HG03108 (cell line): ENCODE results near the gene RUBCNL.

Experiments used
- ATAC-seq: cut with Tn5 transposase; IDR thresholded peaks from one replicate; pipeline ENCODE4 v1.9.1; 2021; ENCODE audit warnings: moderate library complexity; ENCODE audit not compliant: unreplicated experiment

Gene RUBCNL

DNA sequence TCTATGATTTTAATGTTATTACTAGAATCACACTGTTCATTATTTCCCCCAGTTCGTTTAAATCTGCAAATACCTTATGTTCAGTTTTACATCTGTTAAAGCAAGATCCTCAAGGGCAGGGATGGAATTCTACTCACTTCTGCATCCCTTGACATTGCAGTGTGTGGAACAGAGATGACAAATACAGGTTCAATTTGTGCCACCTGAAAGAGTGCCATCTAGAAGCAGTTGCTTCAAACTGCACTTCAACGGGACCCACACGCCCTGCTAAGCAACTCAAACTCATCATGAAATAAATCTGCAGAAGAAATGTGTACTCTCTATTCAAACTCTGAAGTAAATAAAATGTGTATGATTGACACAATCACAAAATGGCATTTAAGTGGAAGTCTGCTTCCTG is 44.5 kb downstream of the RUBCNL start:
- ATAC-seq, result no peak

DNA sequence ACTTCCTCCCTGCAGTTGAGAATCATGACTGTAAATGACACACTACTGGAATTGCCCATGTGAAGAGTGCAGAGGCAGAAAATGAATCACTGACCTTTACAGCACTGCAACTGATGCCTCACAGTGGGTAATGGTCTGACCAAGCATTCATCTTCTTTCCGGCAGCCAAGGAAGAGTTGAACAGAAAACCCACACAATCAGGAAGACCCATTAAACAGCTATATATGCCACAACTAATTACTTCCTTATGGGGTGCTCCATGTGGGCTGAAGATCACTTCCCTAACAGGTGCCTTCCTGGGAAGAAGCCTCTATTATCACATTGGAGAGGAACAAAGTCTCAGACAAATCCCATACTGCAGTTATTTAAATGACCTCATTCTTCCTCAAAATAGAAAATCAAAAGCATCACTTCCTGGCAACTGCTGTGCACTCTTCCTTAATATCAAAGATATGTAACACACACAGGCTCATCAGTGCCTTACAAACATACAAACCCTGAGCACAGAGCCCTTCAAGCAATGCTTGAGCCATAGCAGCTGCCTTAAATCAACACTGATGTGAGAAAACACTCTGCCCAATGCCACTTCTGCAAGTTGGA is 45.8 kb downstream of the RUBCNL start:
- peak; percentile 66 for ATAC-seq

- no peak for ATAC-seq
These were observed 46.4 kb downstream of the RUBCNL start for GRCh38 chr13:46340631-46341111.

- ATAC-seq, result no peak
These were observed 47.0 kb downstream of the RUBCNL start for GRCh38 chr13:46340011-46340410.

GRCh38 chr13:46339035-46339666 is 47.9 kb downstream of the RUBCNL start:
- peak; percentile 45 for ATAC-seq

- ATAC-seq, result no peak
These were observed 49.4 kb downstream of the RUBCNL start for GRCh38 chr13:46337700-46338099.

DNA sequence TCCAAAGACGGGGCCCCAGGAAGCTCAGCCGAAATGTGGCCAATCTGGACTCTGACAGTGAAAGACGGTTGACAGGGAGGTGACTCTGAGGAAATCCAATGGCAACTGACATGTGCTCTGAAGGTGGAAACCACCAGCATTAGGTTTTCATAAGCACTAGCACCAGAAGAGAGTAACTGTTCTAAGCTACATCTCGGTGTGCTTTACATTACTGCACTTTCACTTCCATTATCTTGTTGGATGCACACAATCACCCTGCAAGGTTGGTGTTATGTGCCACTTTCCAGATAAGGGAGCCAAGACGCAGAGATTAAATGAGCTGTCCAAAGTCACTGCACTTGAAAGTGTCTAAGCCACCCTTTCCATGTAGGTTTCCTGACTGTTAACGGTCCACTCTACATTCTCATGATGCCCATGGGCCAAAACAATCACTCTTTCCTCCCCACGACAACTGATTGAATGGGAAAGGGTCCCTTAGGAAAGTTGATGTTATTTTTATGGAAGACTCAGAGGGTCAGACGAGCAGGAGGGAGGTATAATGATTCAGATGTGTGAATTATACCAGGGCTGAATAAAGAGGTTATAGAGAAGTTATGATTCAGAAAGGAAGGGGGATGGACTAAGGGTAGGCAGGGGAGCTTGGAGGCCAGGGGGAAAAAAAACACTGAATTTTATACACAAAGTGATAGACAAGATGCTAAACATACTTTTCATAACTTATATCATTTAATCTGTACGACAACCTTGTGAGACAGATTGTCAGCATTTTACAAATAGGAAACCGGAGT is 52.8 kb downstream of the RUBCNL start:
- peak; percentile 42 for ATAC-seq

GRCh38 chr13:46332772-46333171 is 54.3 kb downstream of the RUBCNL start:
- ATAC-seq, result no peak

- no peak for ATAC-seq
These were observed 57.4 kb downstream of the RUBCNL start for GRCh38 chr13:46329624-46330023.

DNA sequence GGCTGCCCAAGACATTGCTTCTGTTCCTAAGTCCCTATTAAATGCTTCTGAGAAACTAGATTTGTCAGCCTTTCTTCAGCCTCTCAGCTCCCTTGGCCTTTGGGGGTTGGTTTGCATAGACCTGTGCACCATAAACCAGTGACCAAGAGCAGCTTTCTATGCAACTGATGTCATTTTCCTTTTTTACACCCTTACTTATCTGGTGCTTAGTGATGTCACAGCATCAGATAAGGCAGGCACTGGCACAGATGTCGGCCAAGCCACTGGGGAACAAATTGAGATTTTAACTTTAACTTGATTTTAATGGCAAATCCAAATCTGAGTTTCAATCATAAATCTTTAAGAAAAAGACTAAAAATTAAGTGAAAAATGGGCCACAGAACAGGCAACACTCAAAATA is 59.8 kb downstream of the RUBCNL start:
- no peak for ATAC-seq

DNA sequence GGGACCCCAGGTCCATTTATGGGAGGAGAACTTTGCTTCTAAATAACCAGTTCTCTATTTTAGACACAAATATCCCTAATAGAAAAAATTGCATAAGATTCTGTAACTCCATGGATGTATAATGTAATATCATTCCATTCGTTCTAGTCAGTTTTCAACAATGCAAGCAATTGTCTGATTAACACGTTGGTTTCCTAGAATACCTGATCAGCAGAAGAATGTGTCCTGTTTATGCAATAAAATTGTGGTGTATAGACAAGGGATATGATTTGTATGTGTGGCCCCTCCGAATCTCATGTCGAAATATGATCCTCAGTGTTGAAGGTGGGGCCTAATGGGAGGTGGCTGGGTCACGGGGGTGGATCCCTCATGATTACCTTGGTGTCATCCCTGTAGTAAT is 62.1 kb downstream of the RUBCNL start:
- ATAC-seq, result no peak

DNA sequence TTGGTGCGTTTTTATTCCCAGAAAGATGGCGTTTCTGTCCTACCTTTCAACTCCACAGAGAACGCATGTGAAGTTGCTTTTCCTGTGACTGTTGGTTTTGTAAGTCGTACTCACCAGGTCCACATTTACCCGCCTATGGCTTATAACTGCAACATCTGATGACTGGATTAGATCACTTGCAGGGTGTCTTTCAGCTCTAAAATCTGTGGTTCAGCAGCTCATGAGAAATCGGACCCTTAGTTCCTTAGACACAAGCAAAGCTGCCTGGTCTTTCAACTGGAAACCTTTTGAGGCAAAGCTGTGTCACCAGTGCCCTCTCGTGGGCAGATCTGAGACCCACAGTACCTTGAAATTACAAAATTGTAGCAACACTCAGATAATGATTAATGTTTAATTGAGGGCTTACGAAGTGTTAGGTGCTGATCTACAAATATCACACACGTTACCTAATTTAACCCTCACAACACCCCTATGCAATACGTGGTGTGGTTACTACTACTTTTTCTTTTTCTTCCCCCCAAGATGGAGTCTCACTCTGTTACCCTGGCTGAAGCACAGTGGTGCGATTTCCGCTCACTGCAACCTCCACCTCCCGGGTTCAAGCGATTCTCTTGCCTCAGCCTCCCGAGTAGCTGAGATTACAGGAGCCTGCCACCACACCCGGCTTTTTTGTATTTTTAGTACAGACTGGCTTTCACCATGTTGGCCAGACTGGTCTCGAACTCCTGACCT is 65.4 kb downstream of the RUBCNL start:
- ATAC-seq, result no peak

GRCh38 chr13:46320821-46321220 is 66.2 kb downstream of the RUBCNL start:
- no peak for ATAC-seq

DNA sequence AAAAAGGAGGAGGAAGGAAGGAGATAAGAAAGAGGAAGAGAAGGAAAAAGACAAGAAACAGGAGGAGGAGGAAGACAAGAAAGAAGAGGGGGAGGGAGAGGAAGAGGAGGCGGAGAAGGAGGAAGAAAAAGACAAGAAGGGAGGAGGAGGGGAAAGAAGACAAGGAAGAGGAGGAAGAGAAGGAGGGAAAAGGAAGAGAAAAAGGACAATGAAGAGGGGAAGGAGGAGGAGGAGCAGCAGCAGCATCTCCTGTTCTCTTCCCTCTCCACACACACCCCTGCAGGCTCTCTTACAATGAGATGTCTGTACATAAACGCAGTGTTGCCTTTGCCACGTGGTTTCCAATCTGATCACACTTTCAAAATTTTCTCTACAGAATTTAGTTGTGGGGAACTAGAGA is 66.6 kb downstream of the RUBCNL start:
- no peak for ATAC-seq

- ATAC-seq, result no peak
These were observed 68.1 kb downstream of the RUBCNL start for GRCh38 chr13:46318986-46319385.

DNA sequence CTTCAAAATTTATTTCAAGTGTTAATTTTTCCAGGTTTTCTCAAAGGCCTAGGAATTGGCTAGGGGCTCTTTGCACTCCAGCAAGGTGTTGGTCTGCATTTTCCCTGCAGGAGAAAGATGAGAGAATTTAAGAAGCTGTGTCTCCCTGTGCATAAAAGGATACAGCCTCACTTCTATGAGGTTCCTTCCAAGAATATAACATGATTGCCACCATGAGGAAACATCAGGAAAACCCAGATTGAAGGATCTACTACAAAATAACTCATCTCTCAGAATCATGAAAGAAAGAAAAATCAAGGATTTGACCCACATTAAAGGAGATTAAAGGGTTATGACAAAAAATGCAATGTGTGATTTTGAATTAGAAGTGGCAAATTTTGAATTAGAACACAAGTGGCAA is 69.9 kb downstream of the RUBCNL start:
- no peak for ATAC-seq

GRCh38 chr13:46315491-46316075 is 71.5 kb downstream of the RUBCNL start:
- no peak for ATAC-seq

GRCh38 chr13:46315036-46315435 is 72.0 kb downstream of the RUBCNL start:
- ATAC-seq, result no peak

DNA sequence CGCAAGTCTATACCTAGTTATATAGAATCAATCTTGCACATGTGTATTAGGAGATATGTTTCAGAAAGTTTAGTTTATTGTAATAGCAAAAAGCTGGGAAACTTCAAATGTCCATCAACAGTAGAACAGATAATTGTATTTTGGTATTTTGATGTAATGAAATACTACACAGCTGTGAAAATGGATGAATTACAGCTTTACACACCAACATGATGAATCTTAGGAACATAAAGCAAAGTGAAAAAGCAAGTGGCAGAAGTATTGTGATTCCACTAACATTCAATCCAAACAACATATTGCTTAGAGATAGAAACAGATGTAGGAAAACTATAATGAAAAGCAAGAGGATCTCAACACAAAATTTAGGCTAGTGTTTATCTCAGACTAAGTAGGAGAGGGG is 72.5 kb downstream of the RUBCNL start:
- no peak for ATAC-seq

DNA sequence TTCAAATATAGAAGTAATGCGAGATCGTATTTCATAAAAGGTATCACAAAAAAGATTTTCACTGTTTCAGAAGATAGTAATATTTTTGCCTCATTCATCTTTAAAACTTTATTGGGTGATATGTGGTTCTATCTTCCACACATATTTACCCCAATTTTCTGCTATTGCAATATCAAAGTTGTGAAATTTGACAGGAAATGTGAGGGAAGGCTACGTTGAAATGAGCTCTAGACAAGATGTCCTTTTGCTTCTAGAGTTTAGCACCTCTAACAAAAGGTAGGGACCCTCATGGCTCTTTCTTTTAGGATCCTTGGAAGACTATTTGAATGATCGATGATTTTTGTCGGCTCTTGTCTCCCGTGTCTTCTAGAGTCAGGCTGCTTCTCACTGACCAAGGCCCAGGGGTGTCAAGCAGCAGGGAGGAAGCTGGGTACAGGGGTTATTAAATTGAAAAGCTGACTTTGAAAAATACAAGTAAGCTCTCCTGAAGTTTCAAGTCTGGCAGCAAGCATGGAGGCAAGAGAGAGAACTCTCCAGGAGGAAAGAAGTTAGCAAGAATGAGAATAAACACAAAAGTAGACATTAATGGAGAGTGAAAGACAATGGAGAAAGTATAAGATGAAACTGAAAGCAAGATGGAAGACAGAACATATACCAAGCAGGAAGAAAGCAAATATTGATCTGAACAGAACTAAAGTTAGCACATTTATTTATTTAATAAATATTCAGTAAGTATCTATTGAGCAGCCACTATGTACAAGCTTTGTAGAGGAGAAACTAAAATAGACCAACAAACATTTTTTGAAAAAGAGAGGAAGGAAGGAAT is 73.4 kb downstream of the RUBCNL start:
- ATAC-seq, result no peak
